Mucosa of descending colon (tissue), 3 donors: ENCODE results near the gene BIRC6. TPM values are rescaled to one million over a fixed set of nuclear protein-coding genes. Genes with fewer than 3 reads are reported as not detected.
A peak's percentile ranks its signal among the peaks of the same experiment; 100 is the strongest.

ENCODE experiments used
- ATAC-seq: fragments of 200-7000 bp; cut with Tn5 transposase; one replicate; pipeline ENCODE4 v1.9.1; 2020; ENCODE audit warnings: mild to moderate bottlenecking, moderate library complexity
- DNase-seq, 3 donors: peaks; one replicate each; pipeline ENCODE4 v3.0.0-alpha.2; 2020
- H3K36me3 ChIP-seq: fragments of 200-600 bp; one replicate; pipeline ENCODE4 v1.8.0; 2021; ENCODE audit warnings: low read depth, mild to moderate bottlenecking
- H3K4me1 ChIP-seq: fragments of 200-600 bp; one replicate; pipeline ENCODE4 v1.8.0; 2021; ENCODE audit warnings: low read depth, mild to moderate bottlenecking
- H3K4me3 ChIP-seq: fragments of 200-600 bp; one replicate; pipeline ENCODE4 v1.8.0; 2021; ENCODE audit warnings: mild to moderate bottlenecking
- H3K9me3 ChIP-seq: fragments of 200-600 bp; one replicate; pipeline ENCODE4 v1.8.0; 2021; ENCODE audit warnings: mild to moderate bottlenecking
- intact Hi-C, 2 donors: fragments of 100-400 bp; cut with DNase I in 1 of 2; cut with micrococcal nuclease in 1 of 2; formaldehyde crosslinking; loops; one replicate each; pipeline versions ENCODE4 v1.11.0 to v1.11.1; 2022; cut with DNase I, micrococcal nuclease
- total RNA-seq, 3 donors: library from RNA; stranded (reverse); fragmentation: NEBNext Ultra II Directional in 2 of 3; extraction: Animal tissue kit (Norgen Biotek cat#: 25700) in 2 of 3; gene quantifications; one replicate each; pipeline versions ENCODE4 v1.2.1 to v1.2.4, GENCODE V29; 2021 to 2023
- TF ChIP-seq, protein P1 (sequence below): fragments of 200-600 bp; IDR thresholded peaks from one replicate; pipeline ENCODE4 v1.8.0; 2022; ENCODE audit warnings: antibody characterized with exemption, mild to moderate bottlenecking
- donor health status: DM: no; HTN: no; CAD: no; lungs with moderate emphysema.
- donor health status: DM: no; HTN: no; CAD: no.
- donor health status: DM: no; HTN: yes; CAD: no.

The BIRC6 gene
- total RNA-seq, 3 donors from 2014 or later, result 102 to 136 (median 112) TPM

- ATAC-seq, result peak; percentile 53
Observed at GRCh38 chr2:32427672-32428610, 71.1 kb downstream of the BIRC6 start.

GRCh38 chr2:32430804-32431203 is 74.0 kb downstream of the BIRC6 start:
- Histone ChIP-seq H3K4me3 (no peak overlapping the region), H3K4me1 (no peaks in the 10 kb centered on the region), H3K9me3 (no peaks in the 10 kb centered on the region), H3K36me3 (peaks cover 3% of the 10 kb centered on the region)
- DNase-seq, result no peak
- TF ChIP-seq, protein P1, sequence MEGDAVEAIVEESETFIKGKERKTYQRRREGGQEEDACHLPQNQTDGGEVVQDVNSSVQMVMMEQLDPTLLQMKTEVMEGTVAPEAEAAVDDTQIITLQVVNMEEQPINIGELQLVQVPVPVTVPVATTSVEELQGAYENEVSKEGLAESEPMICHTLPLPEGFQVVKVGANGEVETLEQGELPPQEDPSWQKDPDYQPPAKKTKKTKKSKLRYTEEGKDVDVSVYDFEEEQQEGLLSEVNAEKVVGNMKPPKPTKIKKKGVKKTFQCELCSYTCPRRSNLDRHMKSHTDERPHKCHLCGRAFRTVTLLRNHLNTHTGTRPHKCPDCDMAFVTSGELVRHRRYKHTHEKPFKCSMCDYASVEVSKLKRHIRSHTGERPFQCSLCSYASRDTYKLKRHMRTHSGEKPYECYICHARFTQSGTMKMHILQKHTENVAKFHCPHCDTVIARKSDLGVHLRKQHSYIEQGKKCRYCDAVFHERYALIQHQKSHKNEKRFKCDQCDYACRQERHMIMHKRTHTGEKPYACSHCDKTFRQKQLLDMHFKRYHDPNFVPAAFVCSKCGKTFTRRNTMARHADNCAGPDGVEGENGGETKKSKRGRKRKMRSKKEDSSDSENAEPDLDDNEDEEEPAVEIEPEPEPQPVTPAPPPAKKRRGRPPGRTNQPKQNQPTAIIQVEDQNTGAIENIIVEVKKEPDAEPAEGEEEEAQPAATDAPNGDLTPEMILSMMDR, result no peak
- intact Hi-C loops, result no loop called here
- ATAC-seq, result no peak

More at GRCh38 chr2:32427672-32428610, 71.1 kb downstream of the BIRC6 start:
- TF ChIP-seq, protein P1, result no peak
- no peak overlapping the region for H3K4me3 ChIP-seq
- DNase-seq, result no peak
- no peaks in the 10 kb centered on the region for H3K4me1 ChIP-seq
- intact Hi-C loops, result no loop called here
- no peaks in the 10 kb centered on the region for H3K9me3 ChIP-seq
- no peaks in the 10 kb centered on the region for H3K36me3 ChIP-seq

DNA sequence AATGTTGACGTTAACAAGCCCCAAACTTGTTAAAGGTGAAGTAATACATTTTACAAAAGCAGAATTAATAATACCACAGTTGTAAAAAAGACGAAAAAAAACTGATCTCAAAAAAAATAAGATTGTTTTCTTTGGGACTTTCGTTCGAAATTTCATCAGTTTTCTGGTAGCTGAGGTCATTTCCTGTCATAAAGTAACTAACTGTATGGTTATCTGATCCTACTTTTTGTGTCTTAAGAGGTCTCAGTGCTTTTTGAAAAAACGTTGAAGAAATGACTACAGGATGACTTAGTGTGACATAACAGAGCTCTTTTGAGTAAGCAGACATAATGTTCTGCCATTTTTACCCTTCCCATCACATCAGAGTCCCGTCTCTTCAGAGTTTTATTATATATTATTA is 79.3 kb downstream of the BIRC6 start:
- ATAC-seq, result no peak
- intact Hi-C loops, result no loop called here
- TF ChIP-seq, protein P1, result no peak
- H3K4me3 ChIP-seq, result no peak overlapping the region
- no peaks in the 10 kb centered on the region for H3K9me3 ChIP-seq
- no peak for DNase-seq
- no peaks in the 10 kb centered on the region for H3K4me1 ChIP-seq
- H3K36me3 ChIP-seq, result peaks cover 8% of the 10 kb centered on the region

DNA sequence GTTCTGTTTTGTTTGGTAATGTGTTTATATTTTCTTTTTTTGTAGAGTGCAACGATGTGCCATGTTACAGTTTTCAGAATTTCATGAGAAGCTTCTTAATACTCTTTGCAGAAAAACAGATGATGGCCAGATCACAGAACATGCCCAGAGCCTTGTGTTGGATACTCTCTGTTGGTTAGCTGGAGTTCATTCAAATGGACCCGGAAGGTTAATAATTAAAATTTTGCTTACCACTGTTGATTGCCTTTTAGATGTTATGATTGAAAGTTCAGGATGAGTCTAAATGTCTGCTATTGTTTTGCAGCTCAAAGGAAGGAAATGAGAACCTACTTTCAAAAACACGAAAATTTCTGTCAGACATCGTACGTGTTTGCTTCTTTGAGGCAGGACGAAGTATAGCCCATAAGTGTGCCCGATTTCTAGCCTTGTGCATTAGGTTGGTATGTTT is 85.2 kb downstream of the BIRC6 start:
- no peak for DNase-seq
- TF ChIP-seq, protein P1, result no peak
- Histone ChIP-seq H3K36me3 (peaks cover 11% of the 10 kb centered on the region), H3K9me3 (no peaks in the 10 kb centered on the region), H3K4me1 (no peaks in the 10 kb centered on the region), H3K4me3 (no peak overlapping the region)
- no peak for ATAC-seq
- intact Hi-C loops, result no loop called here

GRCh38 chr2:32446369-32446768 is 89.5 kb downstream of the BIRC6 start:
- Histone ChIP-seq H3K36me3 (peaks cover 11% of the 10 kb centered on the region), H3K4me3 (no peak overlapping the region), H3K9me3 (no peaks in the 10 kb centered on the region), H3K4me1 (no peaks in the 10 kb centered on the region)
- TF ChIP-seq, protein P1, result no peak
- intact Hi-C loops, result no loop called here
- DNase-seq (no peak), ATAC-seq (no peak)
